ENCODE data around the gene NMT1. TPM values are rescaled to one million over a fixed set of nuclear protein-coding genes. Genes with fewer than 3 reads are reported as not detected.

NMT1 gene
- total RNA-seq, 4 donors from 2014 or later = 58.5 to 79.3 (median 65.1) TPM

- 80% methylated on average over 5 of the region's 5 CpGs for WGBS
- Histone ChIP-seq H3K27me3 (no peaks in the 10 kb centered on the region), H3K27ac (replicated peaks in 1 of 4) (no peak overlapping the region), H3K9me3 (no peaks in the 10 kb centered on the region), H3K4me3 (no peak overlapping the region), H3K4me1 (peaks cover 36 to 56% (median 49%) of the 10 kb centered on the region in 4 donors), H3K36me3 (no peaks in the 10 kb centered on the region)
- TF ChIP-seq, protein P1, sequence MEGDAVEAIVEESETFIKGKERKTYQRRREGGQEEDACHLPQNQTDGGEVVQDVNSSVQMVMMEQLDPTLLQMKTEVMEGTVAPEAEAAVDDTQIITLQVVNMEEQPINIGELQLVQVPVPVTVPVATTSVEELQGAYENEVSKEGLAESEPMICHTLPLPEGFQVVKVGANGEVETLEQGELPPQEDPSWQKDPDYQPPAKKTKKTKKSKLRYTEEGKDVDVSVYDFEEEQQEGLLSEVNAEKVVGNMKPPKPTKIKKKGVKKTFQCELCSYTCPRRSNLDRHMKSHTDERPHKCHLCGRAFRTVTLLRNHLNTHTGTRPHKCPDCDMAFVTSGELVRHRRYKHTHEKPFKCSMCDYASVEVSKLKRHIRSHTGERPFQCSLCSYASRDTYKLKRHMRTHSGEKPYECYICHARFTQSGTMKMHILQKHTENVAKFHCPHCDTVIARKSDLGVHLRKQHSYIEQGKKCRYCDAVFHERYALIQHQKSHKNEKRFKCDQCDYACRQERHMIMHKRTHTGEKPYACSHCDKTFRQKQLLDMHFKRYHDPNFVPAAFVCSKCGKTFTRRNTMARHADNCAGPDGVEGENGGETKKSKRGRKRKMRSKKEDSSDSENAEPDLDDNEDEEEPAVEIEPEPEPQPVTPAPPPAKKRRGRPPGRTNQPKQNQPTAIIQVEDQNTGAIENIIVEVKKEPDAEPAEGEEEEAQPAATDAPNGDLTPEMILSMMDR (IDR thresholded peaks at IDR 0.05) = peak in 2 of 3 experiments; percentile 9 to 17
- TF ChIP-seq POLR2A (IDR thresholded peaks at IDR 0.05; ENCODE audit: low read depth) = no peak
- DNase-seq (ENCODE audit: extremely low spot score) = no peak
- intact Hi-C loops (cut with DNase I) = no loop called here
Observed at GRCh38 chr17:45016823-45017222, 44.3 kb upstream of the NMT1 start.

DNA sequence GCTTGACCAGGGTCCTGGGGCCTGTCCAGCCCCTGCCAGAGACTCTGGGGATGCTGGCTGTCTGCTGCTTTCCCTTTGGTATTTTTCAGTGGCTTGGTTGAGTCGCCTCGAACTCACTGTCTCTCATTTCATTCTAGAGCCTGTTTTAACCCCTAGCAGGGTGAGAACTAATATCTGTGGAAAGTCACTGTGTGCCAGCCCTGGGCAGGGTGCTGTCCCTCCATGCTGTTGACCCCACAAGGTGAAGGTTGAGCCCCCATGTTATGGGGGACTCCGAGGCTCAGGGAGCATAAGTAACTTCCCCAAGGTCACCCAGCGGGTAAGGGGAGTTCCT is 42.6 kb upstream of the NMT1 start:
- no peak for DNase-seq (ENCODE audit: extremely low spot score)
- Histone ChIP-seq H3K27me3 (no peaks in the 10 kb centered on the region), H3K4me1 (peaks cover 35 to 57% (median 51%) of the 10 kb centered on the region in 4 donors), H3K36me3 (peaks cover 0 to under 1% (median 0%) of the 10 kb centered on the region in 4 donors), H3K27ac (replicated peaks in 1 of 4) (peak overlapping the region; percentile 67 to 88 (median 78)), H3K4me3 (peak overlapping the region; percentile 59 to 69 (median 62)), H3K9me3 (no peaks in the 10 kb centered on the region)
- WGBS = 8% methylated on average over 3 of the region's 4 CpGs
- intact Hi-C loops (cut with DNase I) = no loop called here
- TF ChIP-seq, protein P1 (IDR thresholded peaks at IDR 0.05) = no peak
- TF ChIP-seq POLR2A (IDR thresholded peaks at IDR 0.05; ENCODE audit: low read depth) (no peak), EP300 (IDR thresholded peaks at IDR 0.05) (no peak), POLR2AphosphoS5 (IDR thresholded peaks at IDR 0.05) (no peak)

- 1% methylated on average over 32 of the region's 82 CpGs for WGBS
- H3K9me3 ChIP-seq = no peaks in the 10 kb centered on the region
- peaks cover 35 to 52% (median 49%) of the 10 kb centered on the region in 4 donors for H3K4me1 ChIP-seq
- peak overlapping the region; percentile 67 to 89 (median 85) for H3K27ac ChIP-seq (replicated peaks in 1 of 4)
- no peaks in the 10 kb centered on the region for H3K27me3 ChIP-seq
- peak overlapping the region; percentile 59 to 69 (median 62) for H3K4me3 ChIP-seq
- TF ChIP-seq EP300 (IDR thresholded peaks at IDR 0.05) (no peak), POLR2AphosphoS5 (IDR thresholded peaks at IDR 0.05) (peak in 1 of 2 donors; percentile 11), POLR2A (IDR thresholded peaks at IDR 0.05; ENCODE audit: low read depth) (no peak)
- TF ChIP-seq, protein P1 (IDR thresholded peaks at IDR 0.05) = peak; percentile 47 to 75 (median 67)
- no peak for DNase-seq (ENCODE audit: extremely low spot score)
- H3K36me3 ChIP-seq = peaks cover 0 to 7% (median 3%) of the 10 kb centered on the region in 4 donors
- intact Hi-C loops (cut with DNase I) = no loop called here
Observed at GRCh38 chr17:45018848-45019711, 42.0 kb upstream of the NMT1 start.

DNA sequence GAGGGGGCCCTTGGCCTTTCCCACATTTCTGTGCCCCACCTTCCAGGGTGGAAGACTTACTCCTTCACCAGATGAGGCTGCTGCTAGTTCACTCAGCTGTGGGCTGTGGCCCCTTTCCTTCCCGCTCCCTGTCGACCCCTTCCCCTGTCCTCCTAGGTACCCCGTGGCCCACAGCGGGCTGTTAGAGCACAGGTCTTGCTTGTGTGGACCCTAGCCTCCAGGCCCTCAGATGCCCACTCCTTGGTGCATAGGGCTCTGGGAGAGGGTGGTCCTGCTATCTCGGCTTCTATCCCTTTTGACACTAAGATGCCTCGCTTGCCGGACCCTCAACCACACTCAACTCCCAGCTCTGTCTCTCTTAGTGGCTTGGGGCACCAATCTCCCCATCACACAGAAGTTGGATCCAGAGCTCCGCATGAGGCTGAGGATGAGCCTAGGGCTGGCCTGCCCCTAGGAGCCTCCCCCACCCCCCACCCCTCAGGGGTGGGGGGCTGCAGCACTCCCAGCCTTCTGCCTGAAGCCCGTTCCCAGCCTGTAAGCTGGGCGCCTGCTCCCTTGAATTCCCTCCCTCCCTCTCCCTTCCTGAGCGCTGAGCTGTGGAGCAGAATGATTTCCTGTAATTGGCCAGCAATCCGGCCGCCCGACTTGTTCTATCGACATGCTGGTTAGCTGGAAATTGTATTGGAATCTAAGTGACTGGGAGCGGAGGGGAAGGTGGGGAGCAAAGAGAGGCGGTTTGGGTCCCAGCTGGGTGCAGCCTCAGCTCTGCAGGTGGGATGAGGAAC is 40.6 kb upstream of the NMT1 start:
- no peaks in the 10 kb centered on the region for H3K9me3 ChIP-seq
- TF ChIP-seq POLR2A (IDR thresholded peaks at IDR 0.05; ENCODE audit: low read depth) (no peak), EP300 (IDR thresholded peaks at IDR 0.05) (no peak), POLR2AphosphoS5 (IDR thresholded peaks at IDR 0.05) (no peak)
- TF ChIP-seq, protein P1 (IDR thresholded peaks at IDR 0.05) = no peak
- WGBS = 52% methylated on average over 17 of the region's 17 CpGs
- no peak overlapping the region for H3K4me3 ChIP-seq
- H3K27me3 ChIP-seq = no peaks in the 10 kb centered on the region
- peak overlapping the region; percentile 82 to 89 (median 87) for H3K27ac ChIP-seq (replicated peaks in 1 of 4)
- H3K36me3 ChIP-seq = peaks cover 0 to 17% (median 9%) of the 10 kb centered on the region in 4 donors
- DNase-seq (ENCODE audit: extremely low spot score) = no peak
- peaks cover 35 to 52% (median 49%) of the 10 kb centered on the region in 4 donors for H3K4me1 ChIP-seq
- intact Hi-C loops (cut with DNase I) = loop anchor here (2.0 to 5.0 kb wide), 3 partner anchors 77 to 246 kb away; no protein-coding TSS in a partner anchor

All from esophagus muscularis mucosa (tissue), 4 donors.